Measurements from ENCODE around the gene ZBTB7B.

The ZBTB7B gene

DNA sequence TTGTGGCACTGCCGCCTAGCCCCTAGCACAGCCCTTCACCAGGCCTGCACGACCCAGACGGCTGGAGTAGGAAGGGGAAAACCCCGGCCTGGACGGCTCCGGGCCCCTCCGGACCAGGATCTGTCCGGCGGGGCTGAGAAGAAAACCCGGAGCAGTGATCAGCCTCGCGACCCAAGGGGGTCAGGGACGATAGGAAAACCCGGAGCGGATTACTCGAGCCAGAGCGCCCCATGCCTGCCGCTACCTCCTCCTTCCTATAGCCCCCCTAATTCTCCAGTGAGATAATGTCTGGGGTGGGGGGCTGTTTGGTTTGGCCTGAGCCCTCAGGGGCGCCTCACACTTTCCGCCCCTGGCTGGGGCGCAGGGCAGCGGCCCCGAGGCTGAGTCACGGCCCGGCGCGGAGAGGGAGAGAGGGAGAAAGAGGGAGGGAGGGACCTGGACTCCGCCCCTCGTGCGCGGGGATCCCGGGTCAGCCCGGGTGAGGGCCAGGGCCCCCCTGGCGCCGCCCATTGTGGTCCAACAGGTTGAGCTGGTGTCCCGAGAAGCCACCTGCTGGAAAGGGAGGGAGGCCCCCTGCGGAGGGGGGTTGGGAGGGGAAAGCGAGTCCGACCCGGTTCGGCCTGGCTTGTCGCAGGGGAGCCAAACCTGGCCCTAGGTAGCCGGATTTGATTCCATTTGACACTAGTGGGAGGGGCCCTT, 1.7 kb upstream of the ZBTB7B start (continued):
- TF ChIP-seq, protein P1, sequence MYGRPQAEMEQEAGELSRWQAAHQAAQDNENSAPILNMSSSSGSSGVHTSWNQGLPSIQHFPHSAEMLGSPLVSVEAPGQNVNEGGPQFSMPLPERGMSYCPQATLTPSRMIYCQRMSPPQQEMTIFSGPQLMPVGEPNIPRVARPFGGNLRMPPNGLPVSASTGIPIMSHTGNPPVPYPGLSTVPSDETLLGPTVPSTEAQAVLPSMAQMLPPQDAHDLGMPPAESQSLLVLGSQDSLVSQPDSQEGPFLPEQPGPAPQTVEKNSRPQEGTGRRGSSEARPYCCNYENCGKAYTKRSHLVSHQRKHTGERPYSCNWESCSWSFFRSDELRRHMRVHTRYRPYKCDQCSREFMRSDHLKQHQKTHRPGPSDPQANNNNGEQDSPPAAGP (tag by site-specific recombination; IDR thresholded peaks at IDR 0.05) = peak; percentile 96
- TF ChIP-seq, protein P2, sequence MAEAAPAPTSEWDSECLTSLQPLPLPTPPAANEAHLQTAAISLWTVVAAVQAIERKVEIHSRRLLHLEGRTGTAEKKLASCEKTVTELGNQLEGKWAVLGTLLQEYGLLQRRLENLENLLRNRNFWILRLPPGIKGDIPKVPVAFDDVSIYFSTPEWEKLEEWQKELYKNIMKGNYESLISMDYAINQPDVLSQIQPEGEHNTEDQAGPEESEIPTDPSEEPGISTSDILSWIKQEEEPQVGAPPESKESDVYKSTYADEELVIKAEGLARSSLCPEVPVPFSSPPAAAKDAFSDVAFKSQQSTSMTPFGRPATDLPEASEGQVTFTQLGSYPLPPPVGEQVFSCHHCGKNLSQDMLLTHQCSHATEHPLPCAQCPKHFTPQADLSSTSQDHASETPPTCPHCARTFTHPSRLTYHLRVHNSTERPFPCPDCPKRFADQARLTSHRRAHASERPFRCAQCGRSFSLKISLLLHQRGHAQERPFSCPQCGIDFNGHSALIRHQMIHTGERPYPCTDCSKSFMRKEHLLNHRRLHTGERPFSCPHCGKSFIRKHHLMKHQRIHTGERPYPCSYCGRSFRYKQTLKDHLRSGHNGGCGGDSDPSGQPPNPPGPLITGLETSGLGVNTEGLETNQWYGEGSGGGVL (tag by site-specific recombination; IDR thresholded peaks at IDR 0.05) = peak; percentile 99
- TF ChIP-seq ZNF223 (tag by site-specific recombination; IDR thresholded peaks at IDR 0.05) = peak; percentile 62; the same call in 1 of the 2 replicates
- TF ChIP-seq RBAK (tag by site-specific recombination; IDR thresholded peaks at IDR 0.05) = no peak
- peak; percentile 94 for TF ChIP-seq KLF1 (tag by site-specific recombination; IDR thresholded peaks at IDR 0.05)
- peak; percentile 98 for TF ChIP-seq ZEB2 (tag by site-specific recombination; IDR thresholded peaks at IDR 0.05)
- TF ChIP-seq REPIN1 (tag by site-specific recombination; IDR thresholded peaks at IDR 0.05; ENCODE audit: low read depth) = 0 out of 2 replicates have a peak, but pooled peaks have one; percentile 70
- no peak for TF ChIP-seq ZNF138 (tag by site-specific recombination; IDR thresholded peaks at IDR 0.05; ENCODE audit: borderline replicate concordance)
- peak; percentile 82 for TF ChIP-seq ZNF677 (tag by site-specific recombination; IDR thresholded peaks at IDR 0.05)
- TF ChIP-seq ZNF791 (tag by site-specific recombination; IDR thresholded peaks at IDR 0.05) = no peak
- TF ChIP-seq ZNF473 (tag by site-specific recombination; IDR thresholded peaks at IDR 0.05) = no peak
- peak; percentile 90 for TF ChIP-seq ZFP69B (tag by site-specific recombination; IDR thresholded peaks at IDR 0.05)
- TF ChIP-seq ZNF555 (tag by site-specific recombination; conservative IDR thresholded peaks at IDR 0.05) = no peak
- no peak for TF ChIP-seq ZNF510 (tag by site-specific recombination; IDR thresholded peaks at IDR 0.05; ENCODE audit: insufficient replicate concordance)
- peak; percentile 31; the same call in 1 of the 2 replicates for TF ChIP-seq ATF2 (tag by site-specific recombination; IDR thresholded peaks at IDR 0.05; ENCODE audit: low read depth)
- no peak for TF ChIP-seq YY2 (tag by site-specific recombination; IDR thresholded peaks at IDR 0.05)
- TF ChIP-seq ZNF658 (tag by site-specific recombination; IDR thresholded peaks at IDR 0.05) = no peak
- TF ChIP-seq ZSCAN18 (tag by site-specific recombination; IDR thresholded peaks at IDR 0.05) = peak; percentile 94; the same call in 1 of the 2 replicates
- TF ChIP-seq ZNF112 (tag by site-specific recombination; IDR thresholded peaks at IDR 0.05) = no peak
- TF ChIP-seq, protein P3, sequence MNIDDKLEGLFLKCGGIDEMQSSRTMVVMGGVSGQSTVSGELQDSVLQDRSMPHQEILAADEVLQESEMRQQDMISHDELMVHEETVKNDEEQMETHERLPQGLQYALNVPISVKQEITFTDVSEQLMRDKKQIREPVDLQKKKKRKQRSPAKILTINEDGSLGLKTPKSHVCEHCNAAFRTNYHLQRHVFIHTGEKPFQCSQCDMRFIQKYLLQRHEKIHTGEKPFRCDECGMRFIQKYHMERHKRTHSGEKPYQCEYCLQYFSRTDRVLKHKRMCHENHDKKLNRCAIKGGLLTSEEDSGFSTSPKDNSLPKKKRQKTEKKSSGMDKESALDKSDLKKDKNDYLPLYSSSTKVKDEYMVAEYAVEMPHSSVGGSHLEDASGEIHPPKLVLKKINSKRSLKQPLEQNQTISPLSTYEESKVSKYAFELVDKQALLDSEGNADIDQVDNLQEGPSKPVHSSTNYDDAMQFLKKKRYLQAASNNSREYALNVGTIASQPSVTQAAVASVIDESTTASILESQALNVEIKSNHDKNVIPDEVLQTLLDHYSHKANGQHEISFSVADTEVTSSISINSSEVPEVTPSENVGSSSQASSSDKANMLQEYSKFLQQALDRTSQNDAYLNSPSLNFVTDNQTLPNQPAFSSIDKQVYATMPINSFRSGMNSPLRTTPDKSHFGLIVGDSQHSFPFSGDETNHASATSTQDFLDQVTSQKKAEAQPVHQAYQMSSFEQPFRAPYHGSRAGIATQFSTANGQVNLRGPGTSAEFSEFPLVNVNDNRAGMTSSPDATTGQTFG (tag by site-specific recombination; IDR thresholded peaks at IDR 0.05; ENCODE audit: borderline replicate concordance) = no peak
- no peak for TF ChIP-seq ZNF133 (tag by site-specific recombination; IDR thresholded peaks at IDR 0.05)
- TF ChIP-seq GLIS1 (tag by site-specific recombination; IDR thresholded peaks at IDR 0.05) = peak; percentile 98
- TF ChIP-seq, protein P4, sequence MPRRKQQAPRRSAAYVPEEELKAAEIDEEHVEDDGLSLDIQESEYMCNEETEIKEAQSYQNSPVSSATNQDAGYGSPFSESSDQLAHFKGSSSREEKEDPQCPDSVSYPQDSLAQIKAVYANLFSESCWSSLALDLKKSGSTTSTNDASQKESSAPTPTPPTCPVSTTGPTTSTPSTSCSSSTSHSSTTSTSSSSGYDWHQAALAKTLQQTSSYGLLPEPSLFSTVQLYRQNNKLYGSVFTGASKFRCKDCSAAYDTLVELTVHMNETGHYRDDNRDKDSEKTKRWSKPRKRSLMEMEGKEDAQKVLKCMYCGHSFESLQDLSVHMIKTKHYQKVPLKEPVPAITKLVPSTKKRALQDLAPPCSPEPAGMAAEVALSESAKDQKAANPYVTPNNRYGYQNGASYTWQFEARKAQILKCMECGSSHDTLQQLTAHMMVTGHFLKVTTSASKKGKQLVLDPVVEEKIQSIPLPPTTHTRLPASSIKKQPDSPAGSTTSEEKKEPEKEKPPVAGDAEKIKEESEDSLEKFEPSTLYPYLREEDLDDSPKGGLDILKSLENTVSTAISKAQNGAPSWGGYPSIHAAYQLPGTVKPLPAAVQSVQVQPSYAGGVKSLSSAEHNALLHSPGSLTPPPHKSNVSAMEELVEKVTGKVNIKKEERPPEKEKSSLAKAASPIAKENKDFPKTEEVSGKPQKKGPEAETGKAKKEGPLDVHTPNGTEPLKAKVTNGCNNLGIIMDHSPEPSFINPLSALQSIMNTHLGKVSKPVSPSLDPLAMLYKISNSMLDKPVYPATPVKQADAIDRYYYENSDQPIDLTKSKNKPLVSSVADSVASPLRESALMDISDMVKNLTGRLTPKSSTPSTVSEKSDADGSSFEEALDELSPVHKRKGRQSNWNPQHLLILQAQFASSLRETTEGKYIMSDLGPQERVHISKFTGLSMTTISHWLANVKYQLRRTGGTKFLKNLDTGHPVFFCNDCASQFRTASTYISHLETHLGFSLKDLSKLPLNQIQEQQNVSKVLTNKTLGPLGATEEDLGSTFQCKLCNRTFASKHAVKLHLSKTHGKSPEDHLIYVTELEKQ (tag by site-specific recombination; IDR thresholded peaks at IDR 0.05; ENCODE audit: borderline replicate concordance) = peak; percentile 59
- TF ChIP-seq HOXD13 (CRISPR knock-in tag; IDR thresholded peaks at IDR 0.05; ENCODE audit: borderline replicate concordance) = no peak
- TF ChIP-seq PATZ1 (tag by site-specific recombination; IDR thresholded peaks at IDR 0.05) = peak; percentile 99

Data from HEK293 (cell line).